ENCODE data around the gene TBC1D9.

TBC1D9 gene

DNA sequence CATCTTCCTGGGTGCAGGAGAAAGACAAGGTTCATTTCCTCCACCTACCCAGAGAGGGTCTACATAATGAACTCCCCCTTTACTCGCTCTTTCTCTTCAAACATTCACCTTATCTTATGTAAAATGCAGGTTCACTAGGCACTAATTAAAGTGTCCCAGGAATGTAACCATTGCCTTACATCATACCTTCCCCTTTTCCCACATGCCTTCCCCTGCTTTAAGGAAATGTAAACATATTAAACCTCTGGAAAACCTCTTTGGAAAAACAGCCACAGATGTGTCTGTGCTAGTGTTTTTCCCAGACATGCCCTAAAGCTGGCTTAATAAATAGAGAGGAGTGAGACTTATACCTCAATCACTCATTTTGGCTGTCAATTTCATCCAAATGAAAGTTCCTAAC, 15.8 kb downstream of the TBC1D9 start:
- no peak overlapping the region for H3K14ac ChIP-seq (ENCODE audit: low read length)
- H2BK5ac ChIP-seq (ENCODE audit: low read length) = no peak overlapping the region
- no peaks in the 10 kb centered on the region for H3K79me1 ChIP-seq (ENCODE audit: low read depth, low read length)
- no peak overlapping the region for H2BK15ac ChIP-seq (ENCODE audit: low read length)
- H2AFZ ChIP-seq (ENCODE audit: low read length) = no peak overlapping the region
- no peak overlapping the region for H2BK12ac ChIP-seq (ENCODE audit: low read length)
- H2BK120ac ChIP-seq (ENCODE audit: low read depth, low read length) = no peak overlapping the region
- no peak overlapping the region for H3K9ac ChIP-seq (ENCODE audit: low read depth, low read length, poor library complexity)
- no peak overlapping the region for H3K23ac ChIP-seq (ENCODE audit: low read depth, low read length, poor library complexity)
- H4K91ac ChIP-seq (ENCODE audit: low read depth, low read length, poor library complexity) = no peak overlapping the region
- peaks cover 7 to 10% of the 10 kb centered on the region in 2 donors for H3K4me1 ChIP-seq (ENCODE audit: control insufficient read depth in 2 of 2, insufficient read depth in 1 of 2, low read depth in 1 of 2, low read length in 2 of 2)
- no peak overlapping the region for H3K27ac ChIP-seq (replicated peaks; ENCODE audit: low read length)
- no peak overlapping the region for H4K8ac ChIP-seq (ENCODE audit: low read depth, low read length)
- H3K4me3 ChIP-seq (ENCODE audit: low read length in 2 of 2) = no peak overlapping the region
- no peak overlapping the region for H2AK5ac ChIP-seq (ENCODE audit: low read depth, low read length)
- H3K4ac ChIP-seq (ENCODE audit: low read length) = no peak overlapping the region
- no CpG with 5 or more reads among the region's 1 CpG for WGBS, 2 donors (ENCODE audit: extremely low coverage in 2 of 2, insufficient read length in 2 of 2, insufficient replicate concordance in 1 of 2)
- H3K27me3 ChIP-seq (ENCODE audit: control insufficient read depth in 3 of 3, insufficient read depth in 3 of 3, low read depth in 1 of 3, low read length in 3 of 3) = no peaks in the 10 kb centered on the region
- H3K18ac ChIP-seq (ENCODE audit: low read length) = no peak overlapping the region
- DNase-seq (ENCODE audit: low spot score) = no peak
- H3K9me3 ChIP-seq (replicated peaks in 1 of 2; ENCODE audit: control insufficient read depth in 2 of 2, insufficient read depth in 1 of 2, low read depth in 1 of 2, low read length in 2 of 2) = no peaks in the 10 kb centered on the region
- H3K36me3 ChIP-seq (replicated peaks in 1 of 2; ENCODE audit: control insufficient read depth in 2 of 2, insufficient read depth in 2 of 2, low read length in 2 of 2) = no peaks in the 10 kb centered on the region
- no peak overlapping the region for H3K4me2 ChIP-seq (ENCODE audit: insufficient read depth, low read length, poor library complexity, severe bottlenecking)

DNA sequence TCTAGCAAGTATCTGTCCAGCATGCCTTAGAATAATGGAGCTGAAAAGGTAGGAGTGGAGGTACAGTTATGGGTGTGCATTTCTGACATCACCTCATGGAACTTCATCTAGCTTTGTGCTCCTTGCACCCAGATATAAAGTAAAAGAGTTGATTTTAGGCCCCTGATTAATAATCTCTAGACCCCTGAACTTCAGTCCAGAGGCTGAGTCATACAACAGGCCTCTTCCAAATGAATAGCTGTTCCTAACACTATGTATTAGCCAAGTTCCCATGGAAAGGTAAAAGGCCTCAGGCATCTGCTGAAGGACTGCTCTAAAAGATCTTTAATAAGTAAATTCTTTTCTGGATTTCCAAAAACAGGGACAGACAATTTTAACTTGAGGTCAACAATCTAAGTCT, 16.2 kb downstream of the TBC1D9 start:
- H3K79me1 ChIP-seq (ENCODE audit: low read depth, low read length) = no peaks in the 10 kb centered on the region
- H3K18ac ChIP-seq (ENCODE audit: low read length) = no peak overlapping the region
- H3K9ac ChIP-seq (ENCODE audit: low read depth, low read length, poor library complexity) = no peak overlapping the region
- no peaks in the 10 kb centered on the region for H3K36me3 ChIP-seq (replicated peaks in 1 of 2; ENCODE audit: control insufficient read depth in 2 of 2, insufficient read depth in 2 of 2, low read length in 2 of 2)
- no peak overlapping the region for H3K14ac ChIP-seq (ENCODE audit: low read length)
- no peak overlapping the region for H3K4me3 ChIP-seq (ENCODE audit: low read length in 2 of 2)
- no peak overlapping the region for H3K27ac ChIP-seq (replicated peaks; ENCODE audit: low read length)
- H2BK5ac ChIP-seq (ENCODE audit: low read length) = no peak overlapping the region
- no peak overlapping the region for H4K91ac ChIP-seq (ENCODE audit: low read depth, low read length, poor library complexity)
- no peak overlapping the region for H2AK5ac ChIP-seq (ENCODE audit: low read depth, low read length)
- H4K8ac ChIP-seq (ENCODE audit: low read depth, low read length) = no peak overlapping the region
- H3K27me3 ChIP-seq (ENCODE audit: control insufficient read depth in 3 of 3, insufficient read depth in 3 of 3, low read depth in 1 of 3, low read length in 3 of 3) = no peaks in the 10 kb centered on the region
- no peak overlapping the region for H2BK120ac ChIP-seq (ENCODE audit: low read depth, low read length)
- no peak for DNase-seq (ENCODE audit: low spot score)
- no peaks in the 10 kb centered on the region for H3K9me3 ChIP-seq (replicated peaks in 1 of 2; ENCODE audit: control insufficient read depth in 2 of 2, insufficient read depth in 1 of 2, low read depth in 1 of 2, low read length in 2 of 2)
- H3K4me1 ChIP-seq (ENCODE audit: control insufficient read depth in 2 of 2, insufficient read depth in 1 of 2, low read depth in 1 of 2, low read length in 2 of 2) = peaks cover 7 to 10% of the 10 kb centered on the region in 2 donors
- H3K23ac ChIP-seq (ENCODE audit: low read depth, low read length, poor library complexity) = no peak overlapping the region
- no peak overlapping the region for H2AFZ ChIP-seq (ENCODE audit: low read length)
- H3K4me2 ChIP-seq (ENCODE audit: insufficient read depth, low read length, poor library complexity, severe bottlenecking) = no peak overlapping the region
- H2BK15ac ChIP-seq (ENCODE audit: low read length) = no peak overlapping the region
- H2BK12ac ChIP-seq (ENCODE audit: low read length) = no peak overlapping the region
- H3K4ac ChIP-seq (ENCODE audit: low read length) = no peak overlapping the region

DNA sequence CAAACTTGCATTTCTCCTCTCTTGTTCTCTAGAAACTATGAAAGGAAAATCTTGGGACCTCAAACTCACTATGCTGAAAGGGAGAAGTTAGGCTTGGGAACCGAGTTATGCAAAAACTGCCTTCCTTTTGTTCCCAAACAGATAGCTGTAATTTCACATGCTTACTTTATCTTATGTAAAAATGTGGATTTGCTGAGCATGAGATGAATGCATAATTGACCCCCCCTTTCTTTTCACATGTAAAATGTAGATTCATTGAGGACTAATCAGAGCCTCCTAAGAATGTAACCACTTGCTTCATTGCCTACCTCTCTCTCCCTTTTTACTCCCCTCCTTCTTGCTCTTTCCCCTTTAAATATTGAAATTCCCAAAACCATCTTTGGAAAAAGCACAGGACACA, 18.0 kb downstream of the TBC1D9 start:
- no peaks in the 10 kb centered on the region for H3K27me3 ChIP-seq (ENCODE audit: control insufficient read depth in 3 of 3, insufficient read depth in 3 of 3, low read depth in 1 of 3, low read length in 3 of 3)
- no peak overlapping the region for H3K14ac ChIP-seq (ENCODE audit: low read length)
- no peak overlapping the region for H2BK120ac ChIP-seq (ENCODE audit: low read depth, low read length)
- H3K4me1 ChIP-seq (ENCODE audit: control insufficient read depth in 2 of 2, insufficient read depth in 1 of 2, low read depth in 1 of 2, low read length in 2 of 2) = peaks cover 3 to 7% of the 10 kb centered on the region in 2 donors
- WGBS, 2 donors (ENCODE audit: extremely low coverage in 2 of 2, insufficient read length in 2 of 2, insufficient replicate concordance in 1 of 2) = no CpG with 5 or more reads among the region's 1 CpG
- no peaks in the 10 kb centered on the region for H3K36me3 ChIP-seq (replicated peaks in 1 of 2; ENCODE audit: control insufficient read depth in 2 of 2, insufficient read depth in 2 of 2, low read length in 2 of 2)
- no peak overlapping the region for H2BK12ac ChIP-seq (ENCODE audit: low read length)
- no peak overlapping the region for H2AFZ ChIP-seq (ENCODE audit: low read length)
- no peak overlapping the region for H4K8ac ChIP-seq (ENCODE audit: low read depth, low read length)
- no peak overlapping the region for H3K23ac ChIP-seq (ENCODE audit: low read depth, low read length, poor library complexity)
- H3K9me3 ChIP-seq (replicated peaks in 1 of 2; ENCODE audit: control insufficient read depth in 2 of 2, insufficient read depth in 1 of 2, low read depth in 1 of 2, low read length in 2 of 2) = no peaks in the 10 kb centered on the region
- H3K4me3 ChIP-seq (ENCODE audit: low read length in 2 of 2) = no peak overlapping the region
- no peak overlapping the region for H3K27ac ChIP-seq (replicated peaks; ENCODE audit: low read length)
- H3K4me2 ChIP-seq (ENCODE audit: insufficient read depth, low read length, poor library complexity, severe bottlenecking) = no peak overlapping the region
- DNase-seq (ENCODE audit: low spot score) = no peak
- no peak overlapping the region for H3K9ac ChIP-seq (ENCODE audit: low read depth, low read length, poor library complexity)
- no peaks in the 10 kb centered on the region for H3K79me1 ChIP-seq (ENCODE audit: low read depth, low read length)
- no peak overlapping the region for H4K91ac ChIP-seq (ENCODE audit: low read depth, low read length, poor library complexity)
- no peak overlapping the region for H3K18ac ChIP-seq (ENCODE audit: low read length)
- no peak overlapping the region for H2BK5ac ChIP-seq (ENCODE audit: low read length)
- no peak overlapping the region for H3K4ac ChIP-seq (ENCODE audit: low read length)
- no peak overlapping the region for H2AK5ac ChIP-seq (ENCODE audit: low read depth, low read length)
- H2BK15ac ChIP-seq (ENCODE audit: low read length) = no peak overlapping the region

DNA sequence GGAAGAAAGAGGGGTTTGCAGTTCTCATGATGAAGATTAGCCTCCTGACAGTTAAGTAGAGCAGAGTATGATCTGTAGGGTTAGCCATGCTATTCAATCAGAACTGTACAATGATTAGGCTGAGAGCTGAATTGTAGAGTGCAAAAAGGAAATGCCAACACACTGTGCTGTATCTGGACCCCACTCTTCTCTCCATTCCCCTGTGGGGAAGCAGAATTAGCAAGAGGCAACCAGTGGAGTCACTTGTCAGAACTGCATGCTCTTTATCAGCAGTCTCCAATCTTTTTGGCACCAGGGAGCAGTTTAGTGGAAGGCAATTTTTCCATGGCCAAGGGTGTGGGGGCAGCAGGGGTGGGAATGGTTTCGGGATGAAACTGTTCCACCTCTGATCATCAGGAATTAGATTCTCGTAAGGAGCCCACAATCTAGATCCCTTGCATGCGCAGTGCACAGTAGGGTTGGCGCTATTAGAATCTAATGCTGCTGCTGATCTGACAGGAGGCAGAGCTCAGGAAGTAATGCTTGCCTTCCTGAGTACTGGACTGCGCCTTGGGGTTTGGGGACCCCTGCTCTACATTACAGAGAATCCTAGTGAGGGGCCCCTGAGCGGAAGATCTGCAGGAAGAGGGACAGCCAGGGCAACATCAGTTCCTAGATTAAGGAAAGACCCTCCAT, 19.4 kb downstream of the TBC1D9 start:
- no peak overlapping the region for H3K4me2 ChIP-seq (ENCODE audit: insufficient read depth, low read length, poor library complexity, severe bottlenecking)
- H2BK5ac ChIP-seq (ENCODE audit: low read length) = no peak overlapping the region
- H3K18ac ChIP-seq (ENCODE audit: low read length) = no peak overlapping the region
- no peak overlapping the region for H3K9ac ChIP-seq (ENCODE audit: low read depth, low read length, poor library complexity)
- H2BK120ac ChIP-seq (ENCODE audit: low read depth, low read length) = no peak overlapping the region
- H2AFZ ChIP-seq (ENCODE audit: low read length) = no peak overlapping the region
- H3K27ac ChIP-seq (replicated peaks; ENCODE audit: low read length) = no peak overlapping the region
- no peaks in the 10 kb centered on the region for H3K79me1 ChIP-seq (ENCODE audit: low read depth, low read length)
- no peaks in the 10 kb centered on the region for H3K36me3 ChIP-seq (replicated peaks in 1 of 2; ENCODE audit: control insufficient read depth in 2 of 2, insufficient read depth in 2 of 2, low read length in 2 of 2)
- no peak overlapping the region for H2AK5ac ChIP-seq (ENCODE audit: low read depth, low read length)
- H3K4me3 ChIP-seq (ENCODE audit: low read length in 2 of 2) = no peak overlapping the region
- H2BK12ac ChIP-seq (ENCODE audit: low read length) = no peak overlapping the region
- no peaks in the 10 kb centered on the region for H3K9me3 ChIP-seq (replicated peaks in 1 of 2; ENCODE audit: control insufficient read depth in 2 of 2, insufficient read depth in 1 of 2, low read depth in 1 of 2, low read length in 2 of 2)
- no peaks in the 10 kb centered on the region for H3K27me3 ChIP-seq (ENCODE audit: control insufficient read depth in 3 of 3, insufficient read depth in 3 of 3, low read depth in 1 of 3, low read length in 3 of 3)
- no peak overlapping the region for H4K91ac ChIP-seq (ENCODE audit: low read depth, low read length, poor library complexity)
- H3K4me1 ChIP-seq (ENCODE audit: control insufficient read depth in 2 of 2, insufficient read depth in 1 of 2, low read depth in 1 of 2, low read length in 2 of 2) = peaks cover 3 to 6% of the 10 kb centered on the region in 2 donors
- no CpG with 5 or more reads among the region's 6 CpGs for WGBS, 2 donors (ENCODE audit: extremely low coverage in 2 of 2, insufficient read length in 2 of 2, insufficient replicate concordance in 1 of 2)
- H2BK15ac ChIP-seq (ENCODE audit: low read length) = no peak overlapping the region
- no peak for DNase-seq (ENCODE audit: low spot score)
- H3K4ac ChIP-seq (ENCODE audit: low read length) = no peak overlapping the region
- H3K23ac ChIP-seq (ENCODE audit: low read depth, low read length, poor library complexity) = no peak overlapping the region
- H4K8ac ChIP-seq (ENCODE audit: low read depth, low read length) = no peak overlapping the region
- no peak overlapping the region for H3K14ac ChIP-seq (ENCODE audit: low read length)
